HG03064 (cell line): ENCODE measurements around the gene MCFD2.
A peak's percentile ranks its signal among the peaks of the same experiment; 100 is the strongest.

Experiments
- ATAC-seq: cut with Tn5 transposase; IDR thresholded peaks from one replicate; pipeline ENCODE4 v1.9.1; 2021; ENCODE audit warnings: low read depth; ENCODE audit not compliant: unreplicated experiment

MCFD2 gene

DNA sequence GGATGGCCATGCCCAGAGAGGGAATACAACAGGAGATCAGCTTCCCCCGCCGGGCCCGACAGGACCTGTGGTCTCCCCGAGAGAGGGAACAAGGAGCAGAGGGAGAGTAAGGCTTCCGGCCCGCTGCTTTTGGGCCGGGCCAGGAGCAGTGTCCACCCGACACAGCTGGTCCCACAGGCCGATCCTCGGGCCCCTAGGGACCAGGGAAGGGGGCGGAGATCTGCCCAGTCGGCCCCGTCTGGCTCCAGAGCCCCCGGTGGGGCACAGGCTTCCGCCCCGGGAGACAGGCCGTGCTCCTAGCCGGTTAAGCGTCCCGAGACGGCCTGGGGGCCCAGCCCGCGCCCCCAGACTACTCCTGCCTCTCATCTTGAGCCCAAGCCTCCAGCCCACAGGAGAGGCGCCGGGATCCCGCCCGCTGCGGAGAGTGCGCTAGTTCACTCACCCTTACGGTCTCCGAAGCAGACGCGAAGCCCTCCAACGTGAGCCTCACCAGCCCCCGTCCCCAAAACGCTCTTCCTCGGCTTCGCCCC, at the start of gene MCFD2:
Gene MCFD2, minus strand, starts transcription at position 526 of the 530 bp plus-strand sequence. CDS start 6,635 bp downstream, outside the sequence.
- peak; percentile 12 for ATAC-seq

DNA sequence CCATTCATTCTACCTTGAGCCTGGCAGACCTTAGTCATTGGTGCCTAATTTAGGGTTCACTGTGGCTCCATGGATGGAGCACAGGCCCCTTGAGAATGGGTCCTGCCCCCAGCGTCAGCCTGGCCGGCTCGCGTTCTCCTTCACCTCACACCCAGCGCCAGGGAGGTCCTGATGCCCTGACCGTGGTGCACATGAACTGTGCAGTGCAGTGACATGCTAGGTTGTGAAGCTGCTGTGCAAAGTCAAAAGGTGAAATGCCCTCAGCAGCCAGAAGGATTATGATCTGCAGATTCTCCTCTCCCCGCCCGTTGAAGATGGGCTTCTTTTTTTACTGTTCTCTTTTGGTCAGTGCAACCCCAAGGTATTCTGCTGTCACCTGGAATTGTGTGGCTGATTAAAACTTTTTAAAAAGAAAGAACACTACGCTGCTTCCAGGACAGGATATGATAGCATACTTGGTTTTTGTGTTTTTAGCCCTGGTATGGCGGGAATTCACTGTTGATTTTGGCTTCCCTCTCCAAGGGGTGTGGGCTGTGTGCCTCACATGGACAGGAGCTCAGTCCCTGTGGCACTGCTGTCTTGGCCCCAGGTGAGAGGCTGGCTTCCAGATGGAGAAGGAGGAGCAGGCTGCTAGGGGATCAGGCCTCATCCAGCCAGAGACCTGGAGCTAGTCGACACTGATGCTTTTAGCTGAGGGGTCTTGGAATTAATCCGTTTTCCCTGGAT, 49.4 kb upstream of the MCFD2 start:
- ATAC-seq = no peak

- no peak for ATAC-seq
Observed at GRCh38 chr2:46963941-46964673, 48.5 kb upstream of the MCFD2 start.

DNA sequence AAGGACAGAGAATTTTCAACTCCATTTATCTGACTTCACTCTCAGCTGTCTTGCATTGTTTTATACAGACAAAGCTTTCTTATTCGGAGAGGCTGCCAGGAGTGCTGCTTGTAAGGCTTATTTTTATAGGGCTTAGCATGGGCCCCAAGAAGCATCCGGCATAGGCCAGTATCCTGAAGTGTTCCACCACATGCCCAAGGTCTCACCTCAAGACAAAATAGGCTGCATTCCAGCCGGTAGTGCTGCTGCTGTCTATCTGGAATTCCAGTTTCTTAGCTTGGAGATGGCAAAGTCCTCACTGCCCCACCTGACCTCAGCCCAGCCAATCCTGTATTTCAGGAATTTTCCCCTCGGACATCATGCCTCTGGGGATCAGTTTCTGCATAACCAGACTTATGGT, 47.6 kb upstream of the MCFD2 start:
- ATAC-seq = no peak

DNA sequence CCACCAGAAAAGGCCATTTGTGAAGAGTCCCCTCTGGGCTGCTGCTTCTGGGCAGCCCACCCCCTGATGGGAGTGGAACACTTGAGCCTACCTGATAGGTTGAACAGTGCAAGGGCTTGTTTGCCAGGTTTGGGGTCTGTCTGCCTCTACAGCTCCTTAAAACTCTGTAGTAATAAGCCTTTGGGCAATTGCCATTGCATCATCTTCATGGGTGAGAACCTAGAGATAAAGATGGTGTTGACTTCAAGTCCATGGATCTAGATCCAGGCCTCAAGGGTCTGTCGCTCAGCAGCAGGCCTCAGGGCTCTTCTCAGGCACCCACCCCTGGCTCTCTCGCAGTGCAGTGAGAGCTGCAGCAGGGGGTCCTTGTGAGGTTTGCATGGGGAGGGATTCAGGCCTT, 47.1 kb upstream of the MCFD2 start:
- ATAC-seq = no peak

- no peak for ATAC-seq
Observed at GRCh38 chr2:46960618-46961017, 45.0 kb upstream of the MCFD2 start.

GRCh38 chr2:46958431-46959017, 42.9 kb upstream of the MCFD2 start:
- ATAC-seq = no peak

DNA sequence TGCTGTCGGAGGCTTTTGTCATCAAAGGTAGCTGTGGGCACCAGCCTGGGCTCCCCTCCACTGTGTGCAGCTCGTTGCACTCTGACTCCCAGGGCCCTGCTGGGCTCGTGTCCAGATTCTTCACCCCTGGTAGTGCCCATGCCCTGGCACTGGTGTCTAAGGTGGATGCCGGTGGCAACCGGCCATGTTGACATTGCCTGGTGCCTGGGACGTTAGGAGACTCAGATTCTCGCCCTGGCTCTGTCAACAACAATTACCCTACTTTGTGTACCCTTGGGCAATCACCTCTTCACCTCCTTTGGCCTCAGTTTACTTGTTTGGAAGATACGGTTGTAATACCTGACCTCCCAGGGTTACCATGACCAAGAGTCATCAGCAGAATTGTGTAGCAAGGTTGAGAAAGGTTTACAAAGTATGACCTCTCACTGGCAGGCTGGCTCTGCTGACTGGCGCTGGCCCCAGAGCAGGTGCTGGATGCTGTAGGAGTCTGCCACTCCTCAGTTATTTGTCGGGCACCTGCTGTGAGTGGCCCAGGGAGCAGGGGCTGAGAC, 41.5 kb upstream of the MCFD2 start:
- ATAC-seq = no peak

DNA sequence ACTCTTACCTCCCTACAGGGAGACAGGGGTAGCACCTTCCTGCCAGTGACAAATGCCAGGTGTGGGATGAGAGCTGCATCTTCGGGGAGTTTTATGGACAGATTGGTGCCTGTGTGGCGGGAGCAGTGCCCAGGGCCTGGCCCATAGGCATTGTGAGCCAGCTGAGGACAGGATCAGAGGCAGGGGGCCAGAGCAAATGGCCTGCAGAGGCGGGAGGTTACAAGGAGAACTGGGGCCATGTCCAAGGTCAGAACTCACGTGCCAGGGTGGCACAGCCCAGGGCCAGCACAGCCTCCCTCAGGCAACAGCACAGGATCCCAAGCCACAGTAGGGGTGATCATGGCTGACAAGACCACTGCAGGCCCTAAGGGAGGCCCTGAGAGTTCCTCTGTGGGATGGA, 40.2 kb upstream of the MCFD2 start:
- ATAC-seq = no peak

- ATAC-seq = no peak
Observed at GRCh38 chr2:46954951-46955571, 39.5 kb upstream of the MCFD2 start.

GRCh38 chr2:46952171-46952570, 36.6 kb upstream of the MCFD2 start:
- ATAC-seq = no peak

DNA sequence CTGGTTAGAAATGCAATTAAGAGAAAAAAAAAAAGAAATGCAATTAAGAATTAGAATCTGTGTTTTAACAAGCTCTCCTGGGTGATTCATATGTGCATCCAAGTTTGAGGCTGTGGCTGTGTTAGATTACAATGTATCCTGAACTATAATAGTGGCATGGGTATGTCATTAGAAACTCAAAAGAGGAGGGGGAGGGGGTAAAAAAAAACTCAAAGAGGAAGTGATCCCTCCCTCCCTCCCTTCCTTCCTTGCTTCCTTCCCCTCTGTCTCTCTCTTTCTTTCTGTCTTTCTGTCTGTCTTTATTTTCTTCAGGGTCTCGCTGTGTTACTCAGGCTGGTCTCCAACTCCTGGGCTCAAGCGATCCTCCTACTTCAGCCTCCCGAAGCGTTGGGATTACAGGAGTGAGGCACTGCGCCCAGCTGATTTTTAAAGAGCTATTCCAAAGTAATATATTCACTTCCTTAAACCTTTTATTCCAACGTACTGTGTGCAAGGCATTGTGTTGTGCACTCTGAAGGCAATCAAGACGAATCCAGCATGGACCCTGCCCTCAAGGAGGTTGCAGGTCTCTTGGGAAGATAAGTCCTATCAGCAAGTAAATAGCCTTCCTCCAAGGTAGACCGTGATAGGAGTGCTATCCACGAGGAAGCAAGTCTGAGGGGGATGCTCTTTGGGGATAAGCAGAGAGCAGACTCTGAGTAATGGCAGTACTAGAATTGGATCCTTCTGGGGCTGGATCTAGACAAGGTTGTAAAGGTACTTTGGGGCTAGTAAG, 35.9 kb upstream of the MCFD2 start:
- no peak for ATAC-seq

GRCh38 chr2:46950314-46950713, 34.7 kb upstream of the MCFD2 start:
- ATAC-seq = no peak

- ATAC-seq = no peak
Observed at GRCh38 chr2:46947841-46948240, 32.2 kb upstream of the MCFD2 start.

GRCh38 chr2:46945671-46946070, 30.1 kb upstream of the MCFD2 start:
- ATAC-seq = no peak

- peak; percentile 32 for ATAC-seq
Observed at GRCh38 chr2:46943881-46944798, 28.5 kb upstream of the MCFD2 start.

GRCh38 chr2:46942891-46943626, 27.5 kb upstream of the MCFD2 start:
- ATAC-seq = no peak

- ATAC-seq = peak; percentile 25
Observed at GRCh38 chr2:46942143-46942526, 26.5 kb upstream of the MCFD2 start.
